Measurements from ENCODE around the gene TRIP11. TPM values are rescaled to one million over a fixed set of nuclear protein-coding genes. Genes with fewer than 3 reads are reported as not detected.

The TRIP11 gene
- total RNA-seq, 4 donors from 2014 or later: 23.3 to 59.1 (median 36.9) TPM

GRCh38 chr14:91985521-91986255 lies 54.2 kb downstream of the TRIP11 start:
- Histone ChIP-seq H3K36me3 (peaks cover 20% of the 10 kb centered on the region), H3K27me3 (no peaks in the 10 kb centered on the region), H3K4me1 (peaks cover 19% of the 10 kb centered on the region), H3K27ac (peak overlapping the region; percentile 28), H3K4me3 (no peak overlapping the region), H3K9me3 (no peaks in the 10 kb centered on the region)
- WGBS: 40% methylated on average over 4 of the region's 4 CpGs
- DNase-seq (ENCODE audit: low spot score in 2 of 2): no peak
- TF ChIP-seq EP300 (IDR thresholded peaks at IDR 0.05) (no peak), POLR2AphosphoS5 (IDR thresholded peaks at IDR 0.05) (no peak), CTCF (IDR thresholded peaks at IDR 0.05) (no peak), POLR2A (IDR thresholded peaks at IDR 0.05) (no peak)

GRCh38 chr14:91985008-91985407 lies 54.9 kb downstream of the TRIP11 start:
- no peaks in the 10 kb centered on the region for H3K27me3 ChIP-seq
- TF ChIP-seq POLR2AphosphoS5 (IDR thresholded peaks at IDR 0.05): no peak
- no peak for TF ChIP-seq CTCF (IDR thresholded peaks at IDR 0.05)
- 88% methylated on average over 4 of the region's 4 CpGs for WGBS
- H3K4me1 ChIP-seq: peaks cover 25% of the 10 kb centered on the region
- H3K9me3 ChIP-seq: no peaks in the 10 kb centered on the region
- DNase-seq (ENCODE audit: low spot score in 2 of 2): no peak
- H3K36me3 ChIP-seq: peaks cover 19% of the 10 kb centered on the region
- no peak overlapping the region for H3K4me3 ChIP-seq
- H3K27ac ChIP-seq: no peak overlapping the region

GRCh38 chr14:91983588-91983987 lies 56.3 kb downstream of the TRIP11 start:
- 73% methylated on average over 4 of the region's 4 CpGs for WGBS

GRCh38 chr14:91980157-91980556 lies 59.7 kb downstream of the TRIP11 start:
- no peaks in the 10 kb centered on the region for H3K27me3 ChIP-seq
- no peak overlapping the region for H3K4me3 ChIP-seq

More at GRCh38 chr14:91983588-91983987, 56.3 kb downstream of the TRIP11 start:
- peaks cover 18% of the 10 kb centered on the region for H3K36me3 ChIP-seq
- TF ChIP-seq POLR2A (IDR thresholded peaks at IDR 0.05) (no peak), POLR2AphosphoS5 (IDR thresholded peaks at IDR 0.05) (no peak), CTCF (IDR thresholded peaks at IDR 0.05) (no peak), EP300 (IDR thresholded peaks at IDR 0.05) (no peak)
- no peak overlapping the region for H3K4me3 ChIP-seq
- DNase-seq (ENCODE audit: low spot score in 2 of 2): no peak
- no peaks in the 10 kb centered on the region for H3K9me3 ChIP-seq
- no peaks in the 10 kb centered on the region for H3K27me3 ChIP-seq
- peaks cover 28% of the 10 kb centered on the region for H3K4me1 ChIP-seq
- H3K27ac ChIP-seq: no peak overlapping the region

More at GRCh38 chr14:91980157-91980556, 59.7 kb downstream of the TRIP11 start:
- no peaks in the 10 kb centered on the region for H3K9me3 ChIP-seq
- no peak overlapping the region for H3K27ac ChIP-seq
- H3K36me3 ChIP-seq: peaks cover 13% of the 10 kb centered on the region
- TF ChIP-seq CTCF (IDR thresholded peaks at IDR 0.05): no peak
- no peak for TF ChIP-seq POLR2AphosphoS5 (IDR thresholded peaks at IDR 0.05)
- TF ChIP-seq POLR2A (IDR thresholded peaks at IDR 0.05): no peak
- TF ChIP-seq EP300 (IDR thresholded peaks at IDR 0.05): no peak
- DNase-seq (ENCODE audit: low spot score in 2 of 2): no peak
- peaks cover 14% of the 10 kb centered on the region for H3K4me1 ChIP-seq

Measured in suprapubic skin (tissue), 4 donors.